Endothelial cell of umbilical vein (primary cell): ENCODE measurements around the gene LAD1. TPM values are rescaled to one million over a fixed set of nuclear protein-coding genes. Genes with fewer than 3 reads are reported as not detected.

Source experiments
- BruUV-seq: library from RNA; stranded (reverse); fragments of 400-500 nt; replicated peaks from 2 replicates; lab custom pipeline; 2021; lab: Mats Ljungman, UMichigan
- CTCF ChIA-PET: fragments of 300-600, 350-600 bp; sonication (Branson Sonifier 250); formaldehyde crosslinking; loops from one replicate; lab custom pipeline; 2021; ENCODE audit warnings: antibody characterized with exemption, inconsistent platforms; lab: Charles Lee
- POLR2A ChIA-PET: fragments of 300-600, 350-600 bp; sonication (Branson Sonifier 250); formaldehyde crosslinking; loops from one replicate; lab custom pipeline; 2021; ENCODE audit warnings: antibody characterized with exemption, inconsistent platforms; lab: Charles Lee
- DNase-seq: peaks from one replicate; pipeline ENCODE4 v3.0.0-alpha.2; 2011; ENCODE audit warnings: low read depth, low spot score
- FAIRE-seq: peaks from 2 replicates; lab custom pipeline; 2011; peaks lifted over from hg19 to GRCh38; lab: Jason Lieb, UNC
- H2AFZ ChIP-seq: 2 replicates; pipeline ENCODE4 v1.6.0; 2012; ENCODE audit warnings: low read depth, low read length, control low read depth, inconsistent platforms
- H3K27ac ChIP-seq: 2 replicates; pipeline ENCODE4 v1.5.1; 2011; ENCODE audit warnings: low read depth, mild to moderate bottlenecking, control low read depth, low read length, moderate library complexity; ENCODE audit not compliant: insufficient read depth
- H3K27me3 ChIP-seq, 2 experiments: 2 replicates each; pipeline versions ENCODE4 v1.6.0 to v1.6.1; 2011; ENCODE audit warnings: low read length in 2 of 2, mixed read lengths in 1 of 2; ENCODE audit not compliant: control insufficient read depth in 2 of 2, insufficient read depth in 2 of 2
- H3K36me3 ChIP-seq, 2 experiments: 2 replicates in 1 of 2; 3 replicates in 1 of 2; pipeline ENCODE4 v1.5.1; 2011; ENCODE audit warnings: low read length in 2 of 2, mild to moderate bottlenecking in 1 of 2, moderate library complexity in 1 of 2; ENCODE audit not compliant: control insufficient read depth in 2 of 2, insufficient read depth in 2 of 2; ENCODE audit errors: extremely low read depth in 1 of 2
- H3K4me1 ChIP-seq: 3 replicates; pipeline ENCODE4 v1.5.1; 2011; ENCODE audit warnings: mild to moderate bottlenecking, low read length; ENCODE audit not compliant: control insufficient read depth, insufficient read depth; ENCODE audit errors: extremely low read depth
- H3K4me2 ChIP-seq: 2 replicates; pipeline ENCODE4 v1.6.1; 2011; ENCODE audit warnings: low read length, control low read depth, mixed read lengths; ENCODE audit not compliant: insufficient read depth
- H3K4me3 ChIP-seq, 3 experiments: fragments of 200-600 bp in 1 of 3; sonication (generic), shearing (Covaris generic) in 1 of 3; replicated peaks in 1 of 3; 2 replicates each; pipeline ENCODE4 v1.5.1; 2011 to 2016; ENCODE audit warnings: control low read depth in 3 of 3, low read length in 3 of 3, mild to moderate bottlenecking in 2 of 3, inconsistent platforms in 1 of 3, low read depth in 1 of 3, moderate library complexity in 1 of 3; ENCODE audit not compliant: insufficient read depth in 1 of 3
- H3K79me2 ChIP-seq: 2 replicates; pipeline ENCODE4 v1.6.0; 2012; ENCODE audit warnings: low read length, inconsistent platforms; ENCODE audit not compliant: control insufficient read depth, insufficient read depth
- H3K9ac ChIP-seq: replicated peaks from 2 replicates; pipeline ENCODE3; 2011; ENCODE audit warnings: low read length, control low read depth; ENCODE audit not compliant: insufficient read depth; ENCODE audit errors: extremely low read depth
- H3K9me1 ChIP-seq: replicated peaks from 3 replicates; pipeline ENCODE4 v1.6.0; 2011; ENCODE audit warnings: mild to moderate bottlenecking, low read length; ENCODE audit not compliant: control insufficient read depth, insufficient read depth; ENCODE audit errors: extremely low read depth
- H3K9me3 ChIP-seq: replicated peaks from 2 replicates; pipeline ENCODE4 v1.5.1; 2012; ENCODE audit warnings: low read length, inconsistent platforms; ENCODE audit not compliant: control insufficient read depth, insufficient read depth
- H4K20me1 ChIP-seq: replicated peaks from 2 replicates; pipeline ENCODE3; 2011; ENCODE audit warnings: mild to moderate bottlenecking, low read length; ENCODE audit not compliant: control insufficient read depth, insufficient read depth; ENCODE audit errors: extremely low read depth
- EZH2 ChIP-seq: IDR thresholded peaks from 2 replicates; pipeline ENCODE4 v1.6.1; 2012; ENCODE audit warnings: borderline replicate concordance, low read depth, mild to moderate bottlenecking, moderate library complexity, low read length, inconsistent platforms; ENCODE audit not compliant: severe bottlenecking
- FOS ChIP-seq: IDR thresholded peaks from 2 replicates; pipeline ENCODE4 v1.6.1; 2011; ENCODE audit warnings: mild to moderate bottlenecking, low read length, moderate library complexity, borderline replicate concordance; ENCODE audit not compliant: insufficient read depth
- JUN ChIP-seq: IDR thresholded peaks from 2 replicates; pipeline ENCODE4 v1.6.1; 2011; ENCODE audit warnings: borderline replicate concordance, low read depth; ENCODE audit not compliant: insufficient read length, insufficient read depth
- POLR2A ChIP-seq: IDR thresholded peaks from 2 replicates; pipeline ENCODE4 v1.6.1; 2012; ENCODE audit warnings: low read depth, mild to moderate bottlenecking, control low read depth, low read length
- dilution Hi-C: fragments of 300-500 bp; cut with MboI; formaldehyde crosslinking; loops from one replicate; pipeline ENCODE4 v1.15.0; 2019; ENCODE audit warnings: low sequenced_read_pairs; ENCODE audit not compliant: extremely low pct_ligation_motif_present
- intact Hi-C: fragments of 100-400 bp; cut with micrococcal nuclease; formaldehyde crosslinking; loops from one replicate; pipeline ENCODE4 v1.10.0; 2022
- polyA plus RNA-seq, 4 experiments: library from polyadenylated mRNA; depleted of rRNA in 3 of 4; stranded (reverse) in 3 of 4; unstranded in 1 of 4; fragments of >200 nt; gene quantifications; 2 replicates each; pipeline versions ENCODE4 v1.2.1 to v1.2.3, GENCODE V29; 2011 to 2012; ENCODE audit warnings: missing spikeins in 1 of 4
- total RNA-seq: library from RNA; stranded (reverse); gene quantifications from 2 replicates; pipeline ENCODE4 v1.2.3, GENCODE V29; 2021
- TF ChIP-seq, protein P1 (sequence below), 2 donors: IDR thresholded peaks; 1 replicate in 1 of 2; 2 replicates in 1 of 2; pipeline ENCODE4 v1.5.1; 2011; ENCODE audit warnings: low read length in 2 of 2, mild to moderate bottlenecking in 2 of 2, moderate library complexity in 2 of 2, control low read depth in 1 of 2, inconsistent platforms in 1 of 2, low read depth in 1 of 2; ENCODE audit not compliant: insufficient read depth in 1 of 2; ENCODE audit errors: extremely low read depth in 1 of 2
- TF ChIP-seq, protein P2 (sequence below): IDR thresholded peaks from 2 replicates; pipeline ENCODE4 v1.6.1; 2011; ENCODE audit not compliant: insufficient read depth, insufficient read length

The LAD1 gene
- total and polyA plus RNA-seq, 2 donors (not counting 3 experiments of a cell fraction or from before 2014, with no cell fraction given): not detected

DNA sequence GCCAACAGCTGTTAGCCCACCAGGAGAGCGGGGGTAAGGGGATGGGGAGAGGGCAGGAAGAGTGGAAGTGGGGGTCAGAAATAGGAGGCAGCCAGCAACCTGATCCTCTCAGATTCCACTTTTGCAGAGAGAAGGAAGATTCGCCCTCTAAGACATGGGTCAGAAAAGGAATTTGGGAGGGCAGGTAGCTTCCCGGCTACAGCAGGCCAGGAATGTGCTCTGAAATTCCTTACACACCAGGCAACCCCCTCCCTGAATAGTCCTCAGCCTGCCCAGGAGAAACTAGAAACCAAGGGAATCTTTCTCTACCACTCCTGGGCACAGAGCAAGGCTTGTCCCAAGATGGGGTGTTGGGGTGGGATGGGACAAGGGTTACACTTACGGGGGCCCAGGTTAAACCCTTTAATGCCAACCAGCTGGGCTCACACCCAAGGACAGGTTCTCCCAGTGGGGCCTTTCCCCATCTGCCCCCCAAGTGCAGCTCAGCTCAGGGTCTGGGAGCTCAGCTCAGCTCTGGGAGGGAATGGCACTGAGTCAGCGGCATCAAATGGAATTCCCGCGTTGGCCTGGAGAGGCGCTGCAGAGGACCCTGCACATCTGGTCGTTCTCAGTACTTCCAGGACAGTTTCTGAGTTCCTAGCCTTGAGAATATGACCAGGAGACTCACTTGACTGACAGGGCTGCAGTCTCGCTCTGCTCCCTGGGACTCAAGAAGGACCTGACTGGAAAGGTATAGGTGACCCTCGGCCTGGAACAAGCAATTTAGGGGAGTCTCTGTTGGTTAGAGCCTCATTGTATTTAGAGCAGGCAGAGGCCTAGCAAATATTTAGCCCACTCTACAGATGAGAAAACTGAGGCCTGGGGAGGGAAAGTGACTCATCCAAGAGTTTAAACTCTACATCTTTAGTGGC lies 22.4 kb downstream of the LAD1 start:
- Histone ChIP-seq H3K27me3 (peaks cover 9 to 11% of the 10 kb centered on the region in 2 experiments), H3K4me3 (no peak overlapping the region), H3K4me1 (no peaks in the 10 kb centered on the region), H3K36me3 (no peaks in the 10 kb centered on the region), H3K9me1 (no peaks in the 10 kb centered on the region), H3K79me2 (no peaks in the 10 kb centered on the region), H3K27ac (no peak overlapping the region), H4K20me1 (no peaks in the 10 kb centered on the region), H3K9me3 (no peaks in the 10 kb centered on the region), H3K4me2 (no peak overlapping the region), H3K9ac (no peak overlapping the region), H2AFZ (no peak overlapping the region)
- DNase-seq (peak; percentile 40), FAIRE-seq (peak; percentile 73)
- dilution Hi-C loops: no loop called here
- POLR2A ChIA-PET: no interaction called here
- intact Hi-C loops: no loop called here
- TF ChIP-seq JUN (no peak), FOS (no peak), EZH2 (no peak), POLR2A (no peak)
- TF ChIP-seq, protein P1, sequence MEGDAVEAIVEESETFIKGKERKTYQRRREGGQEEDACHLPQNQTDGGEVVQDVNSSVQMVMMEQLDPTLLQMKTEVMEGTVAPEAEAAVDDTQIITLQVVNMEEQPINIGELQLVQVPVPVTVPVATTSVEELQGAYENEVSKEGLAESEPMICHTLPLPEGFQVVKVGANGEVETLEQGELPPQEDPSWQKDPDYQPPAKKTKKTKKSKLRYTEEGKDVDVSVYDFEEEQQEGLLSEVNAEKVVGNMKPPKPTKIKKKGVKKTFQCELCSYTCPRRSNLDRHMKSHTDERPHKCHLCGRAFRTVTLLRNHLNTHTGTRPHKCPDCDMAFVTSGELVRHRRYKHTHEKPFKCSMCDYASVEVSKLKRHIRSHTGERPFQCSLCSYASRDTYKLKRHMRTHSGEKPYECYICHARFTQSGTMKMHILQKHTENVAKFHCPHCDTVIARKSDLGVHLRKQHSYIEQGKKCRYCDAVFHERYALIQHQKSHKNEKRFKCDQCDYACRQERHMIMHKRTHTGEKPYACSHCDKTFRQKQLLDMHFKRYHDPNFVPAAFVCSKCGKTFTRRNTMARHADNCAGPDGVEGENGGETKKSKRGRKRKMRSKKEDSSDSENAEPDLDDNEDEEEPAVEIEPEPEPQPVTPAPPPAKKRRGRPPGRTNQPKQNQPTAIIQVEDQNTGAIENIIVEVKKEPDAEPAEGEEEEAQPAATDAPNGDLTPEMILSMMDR (IDR thresholded peaks at IDR 0.05; ENCODE audit: extremely low read depth in 1 of 2, insufficient read depth in 1 of 2, low read depth in 1 of 2, low read length in 2 of 2): peak; percentile 64 to 67
- TF ChIP-seq, protein P2, sequence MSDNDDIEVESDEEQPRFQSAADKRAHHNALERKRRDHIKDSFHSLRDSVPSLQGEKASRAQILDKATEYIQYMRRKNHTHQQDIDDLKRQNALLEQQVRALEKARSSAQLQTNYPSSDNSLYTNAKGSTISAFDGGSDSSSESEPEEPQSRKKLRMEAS: no peak
- no TSS peak for BruUV-seq
- CTCF ChIA-PET: interaction anchor here (0.7 to 2.3 kb wide), 7 partner anchors 8 to 136 kb away, joined by 3 to 13 read pairs (median 3); no protein-coding TSS in a partner anchor
